Vagina (tissue), 2 donors: ENCODE results near the gene SSU72.
"Not testable (repeated sequence)": the region's sequence is repeated elsewhere in the genome, so short reads cannot be mapped to it uniquely, and the experiment has no call there.

Experiments used
- POLR2A ChIP-seq, 2 donors: fragments of 450-650 bp; IDR thresholded peaks; one replicate each; pipeline ENCODE4 v1.6.1; 2017; ENCODE audit warnings: antibody characterized with exemption in 2 of 2, mild to moderate bottlenecking in 2 of 2, moderate library complexity in 2 of 2
- POLR2AphosphoS5 ChIP-seq, 2 donors: sonication (generic); formaldehyde crosslinking; IDR thresholded peaks; one replicate each; pipeline ENCODE4 v1.9.0; 2017; ENCODE audit warnings: antibody characterized with exemption in 2 of 2, mild to moderate bottlenecking in 2 of 2, low read depth in 1 of 2; ENCODE audit not compliant: insufficient read depth in 1 of 2
- TF ChIP-seq, protein P1 (sequence below), 3 experiments: fragments of 450-650 bp in 2 of 3; fragments of 200-600 bp in 1 of 3; sonication (generic) in 1 of 3; IDR thresholded peaks; one replicate each; pipeline ENCODE4 v1.5.1; 2017 to 2019; ENCODE audit warnings: antibody characterized with exemption in 3 of 3, mild to moderate bottlenecking in 2 of 3, moderate library complexity in 2 of 3

DNA sequence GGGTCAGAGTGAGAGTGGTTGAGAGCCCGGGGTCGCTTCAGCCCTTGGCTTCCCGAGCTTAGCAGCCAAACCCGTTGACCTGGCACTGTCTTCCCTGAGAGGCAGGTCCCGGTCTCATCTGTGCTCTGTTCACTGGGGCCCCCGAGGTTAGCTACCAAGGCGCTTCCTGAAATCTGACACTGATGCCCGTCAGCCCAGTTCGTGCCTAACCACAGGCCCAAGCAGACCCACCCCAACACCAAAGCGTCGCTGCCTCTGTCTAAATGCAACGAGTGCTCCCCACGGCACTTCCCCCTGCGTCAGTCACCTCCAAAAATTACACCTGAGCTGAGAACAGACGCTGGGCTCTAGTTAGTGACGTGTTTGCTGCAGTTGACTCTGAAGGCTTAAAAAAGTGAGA lies 60.3 kb downstream of the SSU72 start:
- TF ChIP-seq, protein P1, sequence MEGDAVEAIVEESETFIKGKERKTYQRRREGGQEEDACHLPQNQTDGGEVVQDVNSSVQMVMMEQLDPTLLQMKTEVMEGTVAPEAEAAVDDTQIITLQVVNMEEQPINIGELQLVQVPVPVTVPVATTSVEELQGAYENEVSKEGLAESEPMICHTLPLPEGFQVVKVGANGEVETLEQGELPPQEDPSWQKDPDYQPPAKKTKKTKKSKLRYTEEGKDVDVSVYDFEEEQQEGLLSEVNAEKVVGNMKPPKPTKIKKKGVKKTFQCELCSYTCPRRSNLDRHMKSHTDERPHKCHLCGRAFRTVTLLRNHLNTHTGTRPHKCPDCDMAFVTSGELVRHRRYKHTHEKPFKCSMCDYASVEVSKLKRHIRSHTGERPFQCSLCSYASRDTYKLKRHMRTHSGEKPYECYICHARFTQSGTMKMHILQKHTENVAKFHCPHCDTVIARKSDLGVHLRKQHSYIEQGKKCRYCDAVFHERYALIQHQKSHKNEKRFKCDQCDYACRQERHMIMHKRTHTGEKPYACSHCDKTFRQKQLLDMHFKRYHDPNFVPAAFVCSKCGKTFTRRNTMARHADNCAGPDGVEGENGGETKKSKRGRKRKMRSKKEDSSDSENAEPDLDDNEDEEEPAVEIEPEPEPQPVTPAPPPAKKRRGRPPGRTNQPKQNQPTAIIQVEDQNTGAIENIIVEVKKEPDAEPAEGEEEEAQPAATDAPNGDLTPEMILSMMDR (IDR thresholded peaks at IDR 0.05) = not testable (repeated sequence)
- TF ChIP-seq POLR2A (IDR thresholded peaks at IDR 0.05); POLR2AphosphoS5 (IDR thresholded peaks at IDR 0.05; ENCODE audit: insufficient read depth in 1 of 2, low read depth in 1 of 2): not testable (repeated sequence)
